Cortex of kidney (tissue), 1 donor: ENCODE data around the gene ATP13A2.

Experiments
- DNase-seq: peaks from one replicate; lab custom pipeline; 2025; lab: John Stamatoyannopoulos, UW

Gene ATP13A2

GRCh38 chr1:17031436-17031835 is 19.7 kb upstream of the ATP13A2 start:
- no peak for DNase-seq

- DNase-seq, result no peak
Observed at GRCh38 chr1:17030206-17030605, 18.5 kb upstream of the ATP13A2 start.

- DNase-seq, result no peak
Observed at GRCh38 chr1:17028662-17029188, 17.0 kb upstream of the ATP13A2 start.

- DNase-seq, result no peak
Observed at GRCh38 chr1:17027900-17028299, 16.2 kb upstream of the ATP13A2 start.

GRCh38 chr1:17027403-17027802 is 15.7 kb upstream of the ATP13A2 start:
- no peak for DNase-seq

GRCh38 chr1:17024721-17025120 is 13.0 kb upstream of the ATP13A2 start:
- DNase-seq, result no peak

GRCh38 chr1:17023573-17023972 is 11.8 kb upstream of the ATP13A2 start:
- DNase-seq, result no peak

GRCh38 chr1:17023102-17023501 is 11.4 kb upstream of the ATP13A2 start:
- no peak for DNase-seq

- DNase-seq, result no peak
Observed at GRCh38 chr1:17021896-17022295, 10.2 kb upstream of the ATP13A2 start.

GRCh38 chr1:17020502-17020901 is 8.8 kb upstream of the ATP13A2 start:
- DNase-seq, result no peak

- no peak for DNase-seq
Observed at GRCh38 chr1:17018849-17019248, 7.1 kb upstream of the ATP13A2 start.

GRCh38 chr1:17017435-17017834 is 5.7 kb upstream of the ATP13A2 start:
- no peak for DNase-seq

- no peak for DNase-seq
Observed at GRCh38 chr1:17016317-17016661, 4.6 kb upstream of the ATP13A2 start.

- no peak for DNase-seq
Observed at GRCh38 chr1:17014671-17015567, 3.2 kb upstream of the ATP13A2 start.

- no peak for DNase-seq
Observed at GRCh38 chr1:17013491-17014320, 2.0 kb upstream of the ATP13A2 start.

- no peak for DNase-seq
Observed at GRCh38 chr1:17012775-17013490, 1.2 kb upstream of the ATP13A2 start.

- DNase-seq, result no peak
Observed at GRCh38 chr1:17011092-17011438, 663 bp downstream of the ATP13A2 start.

- no peak for DNase-seq
Observed at GRCh38 chr1:17009706-17010105, 2.0 kb downstream of the ATP13A2 start.

GRCh38 chr1:17008208-17008855 is 3.4 kb downstream of the ATP13A2 start:
- no peak for DNase-seq

GRCh38 chr1:17007121-17007520 is 4.6 kb downstream of the ATP13A2 start:
- DNase-seq, result no peak

GRCh38 chr1:17005365-17005740 is 6.4 kb downstream of the ATP13A2 start:
- no peak for DNase-seq
